HG03060 (cell line): ENCODE measurements around the gene ANGPTL4.
"Not testable (repeated sequence)": the region's sequence is repeated elsewhere in the genome, so short reads cannot be mapped to it uniquely, and the experiment has no call there.

ENCODE experiments used
- ATAC-seq: cut with Tn5 transposase; IDR thresholded peaks from one replicate; pipeline ENCODE4 v1.9.1; 2021; ENCODE audit warnings: low read depth, moderate number of reproducible peaks; ENCODE audit not compliant: unreplicated experiment

The ANGPTL4 gene

GRCh38 chr19:8358948-8359347, 5.0 kb upstream of the ANGPTL4 start:
- no peak for ATAC-seq

GRCh38 chr19:8360196-8360595, 3.8 kb upstream of the ANGPTL4 start:
- no peak for ATAC-seq

- no peak for ATAC-seq
These were observed 1.8 kb upstream of the ANGPTL4 start for GRCh38 chr19:8361921-8362793.

GRCh38 chr19:8366121-8366581, 2.2 kb downstream of the ANGPTL4 start:
- ATAC-seq: no peak

- no peak for ATAC-seq
These were observed 3.0 kb downstream of the ANGPTL4 start for GRCh38 chr19:8366961-8367326.

- no peak for ATAC-seq
These were observed 3.5 kb downstream of the ANGPTL4 start for GRCh38 chr19:8367327-8368001.

- ATAC-seq: no peak
These were observed 6.4 kb downstream of the ANGPTL4 start for GRCh38 chr19:8370176-8371010.

- no peak for ATAC-seq
These were observed 7.3 kb downstream of the ANGPTL4 start for GRCh38 chr19:8371011-8371804.

- ATAC-seq: no peak
These were observed 10.2 kb downstream of the ANGPTL4 start for GRCh38 chr19:8373867-8374813.

GRCh38 chr19:8375766-8376165, 11.8 kb downstream of the ANGPTL4 start:
- ATAC-seq: not testable (repeated sequence)

- ATAC-seq: not testable (repeated sequence)
These were observed 12.5 kb downstream of the ANGPTL4 start for GRCh38 chr19:8376373-8376974.

GRCh38 chr19:8377598-8377997, 13.6 kb downstream of the ANGPTL4 start:
- ATAC-seq: no peak

GRCh38 chr19:8379156-8379891, 15.4 kb downstream of the ANGPTL4 start:
- ATAC-seq: not testable (repeated sequence)

- not testable (repeated sequence) for ATAC-seq
These were observed 20.6 kb downstream of the ANGPTL4 start for GRCh38 chr19:8384569-8384968.

GRCh38 chr19:8385103-8385502, 21.1 kb downstream of the ANGPTL4 start:
- ATAC-seq: not testable (repeated sequence)

- not testable (repeated sequence) for ATAC-seq
These were observed 21.6 kb downstream of the ANGPTL4 start for GRCh38 chr19:8385566-8385965.

- not testable (repeated sequence) for ATAC-seq
These were observed 22.5 kb downstream of the ANGPTL4 start for GRCh38 chr19:8386419-8386818.

GRCh38 chr19:8386990-8387389, 23.0 kb downstream of the ANGPTL4 start:
- no peak for ATAC-seq
